GM12875 (cell line): ENCODE results near the gene GBX1.

Source experiments
- H3K4me3 ChIP-seq: one replicate; pipeline ENCODE4 v1.5.1; 2011; ENCODE audit warnings: low read depth, low read length, control low read depth
- CTCF ChIP-seq: IDR thresholded peaks from 2 replicates; pipeline ENCODE4 v1.5.1; 2011; ENCODE audit warnings: low read depth, mild to moderate bottlenecking, control low read depth, inconsistent platforms, low read length, moderate library complexity, borderline replicate concordance; ENCODE audit not compliant: insufficient read depth

The GBX1 gene

GRCh38 chr7:151202836-151203235 lies 35.3 kb upstream of the GBX1 start:
- TF ChIP-seq CTCF = no peak

GRCh38 chr7:151201751-151202150 lies 34.3 kb upstream of the GBX1 start:
- no peak overlapping the region for H3K4me3 ChIP-seq
- no peak for TF ChIP-seq CTCF

More at GRCh38 chr7:151202836-151203235, 35.3 kb upstream of the GBX1 start:
- no peak overlapping the region for H3K4me3 ChIP-seq

DNA sequence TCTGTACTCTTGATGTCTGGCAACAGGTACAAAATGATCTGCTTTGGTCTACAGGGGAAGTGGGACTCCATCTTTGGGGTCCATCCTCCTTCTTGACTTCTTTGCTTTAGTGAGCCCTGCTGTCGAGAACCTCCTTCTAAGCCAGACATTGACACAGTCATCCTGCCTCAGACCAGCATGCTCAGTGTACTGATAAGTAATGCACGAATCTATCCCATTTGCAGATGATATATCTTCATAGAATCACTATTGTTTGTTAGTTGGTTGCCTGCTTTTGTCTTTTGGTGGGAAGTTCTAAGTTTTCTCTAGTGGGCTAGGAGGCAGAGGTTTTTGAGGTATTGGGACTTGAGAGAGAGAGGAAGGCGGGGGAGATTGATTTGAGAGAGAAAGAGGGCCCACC lies 33.9 kb upstream of the GBX1 start:
- no peak for TF ChIP-seq CTCF
- H3K4me3 ChIP-seq = no peak overlapping the region

- no peak for TF ChIP-seq CTCF
- H3K4me3 ChIP-seq = no peak overlapping the region
Measured at GRCh38 chr7:151198945-151199848, 31.7 kb upstream of the GBX1 start.

GRCh38 chr7:151197932-151198331 lies 30.4 kb upstream of the GBX1 start:
- no peak overlapping the region for H3K4me3 ChIP-seq
- no peak for TF ChIP-seq CTCF

DNA sequence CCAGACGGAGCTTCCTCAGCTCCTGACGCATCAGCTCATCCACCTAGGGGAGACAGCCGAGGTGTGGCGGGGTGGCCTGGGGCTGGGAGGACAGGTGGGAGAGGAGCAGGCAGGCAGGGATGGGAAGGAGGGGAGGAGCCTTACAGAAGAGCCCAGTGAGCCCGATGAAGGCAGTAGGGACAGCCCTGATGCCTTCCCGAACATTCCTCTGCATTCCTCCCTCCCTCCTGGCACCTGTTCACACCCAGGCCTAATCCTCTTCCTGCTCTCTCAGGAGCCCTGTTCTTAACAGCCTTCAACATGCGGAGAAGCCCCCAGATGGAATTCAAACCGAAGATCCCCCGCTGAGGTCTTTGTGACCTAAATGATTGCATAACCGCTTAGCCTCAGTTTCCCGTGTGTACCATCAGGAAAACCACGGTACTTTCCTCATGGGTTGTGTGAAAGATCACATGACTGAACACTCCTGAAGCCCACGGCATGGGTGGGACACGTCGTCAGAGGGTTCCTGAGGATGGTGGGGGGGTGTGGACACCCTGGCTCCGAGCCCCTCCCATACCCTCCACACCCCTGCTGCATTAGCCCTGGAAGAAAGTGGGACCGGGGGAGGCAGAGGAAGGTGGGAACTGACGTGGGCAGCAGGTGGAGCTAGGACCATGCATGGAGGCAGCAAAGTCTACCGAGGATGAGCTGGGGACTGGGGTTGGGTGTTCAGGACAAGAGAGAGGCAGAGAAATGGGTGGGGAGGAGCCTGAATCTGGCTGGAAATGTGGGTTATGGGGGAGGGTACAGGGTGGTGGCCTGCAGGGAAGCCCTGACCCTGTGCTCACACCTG lies 28.3 kb upstream of the GBX1 start:
- TF ChIP-seq CTCF = no peak
- no peak overlapping the region for H3K4me3 ChIP-seq

GRCh38 chr7:151194188-151194587 lies 26.7 kb upstream of the GBX1 start:
- no peak overlapping the region for H3K4me3 ChIP-seq
- no peak for TF ChIP-seq CTCF
